Measurements from ENCODE around the gene OSTF1. TPM values are rescaled to one million over a fixed set of nuclear protein-coding genes. Genes with fewer than 3 reads are reported as not detected.

The OSTF1 gene
- total RNA-seq, 1 experiment from 2014 or later: 17.8 TPM

GRCh38 chr9:75128535-75128934 lies 40.2 kb downstream of the OSTF1 start:
- Mint-ChIP-seq H3K9me3 (no peaks in the 10 kb centered on the region), H3K27me3 (ENCODE audit: low read depth) (no peaks in the 10 kb centered on the region), H3K4me1 (peaks cover 13% of the 10 kb centered on the region), H3K27ac (no peak overlapping the region), H3K4me3 (no peak overlapping the region), H3K36me3 (no peaks in the 10 kb centered on the region)
- ATAC-seq (no peak), DNase-seq (ENCODE audit: low spot score) (no peak)
- ChIA-PET POLR2A (no interaction called here), CTCF (no interaction called here)
- TF ChIP-seq ESRRA (CRISPR knock-in tag; IDR thresholded peaks at IDR 0.05; ENCODE audit: borderline replicate concordance): no peak
- TF ChIP-seq E2F4 (CRISPR knock-in tag; IDR thresholded peaks at IDR 0.05; ENCODE audit: borderline replicate concordance, low read depth): no peak
- TF ChIP-seq, protein P1, sequence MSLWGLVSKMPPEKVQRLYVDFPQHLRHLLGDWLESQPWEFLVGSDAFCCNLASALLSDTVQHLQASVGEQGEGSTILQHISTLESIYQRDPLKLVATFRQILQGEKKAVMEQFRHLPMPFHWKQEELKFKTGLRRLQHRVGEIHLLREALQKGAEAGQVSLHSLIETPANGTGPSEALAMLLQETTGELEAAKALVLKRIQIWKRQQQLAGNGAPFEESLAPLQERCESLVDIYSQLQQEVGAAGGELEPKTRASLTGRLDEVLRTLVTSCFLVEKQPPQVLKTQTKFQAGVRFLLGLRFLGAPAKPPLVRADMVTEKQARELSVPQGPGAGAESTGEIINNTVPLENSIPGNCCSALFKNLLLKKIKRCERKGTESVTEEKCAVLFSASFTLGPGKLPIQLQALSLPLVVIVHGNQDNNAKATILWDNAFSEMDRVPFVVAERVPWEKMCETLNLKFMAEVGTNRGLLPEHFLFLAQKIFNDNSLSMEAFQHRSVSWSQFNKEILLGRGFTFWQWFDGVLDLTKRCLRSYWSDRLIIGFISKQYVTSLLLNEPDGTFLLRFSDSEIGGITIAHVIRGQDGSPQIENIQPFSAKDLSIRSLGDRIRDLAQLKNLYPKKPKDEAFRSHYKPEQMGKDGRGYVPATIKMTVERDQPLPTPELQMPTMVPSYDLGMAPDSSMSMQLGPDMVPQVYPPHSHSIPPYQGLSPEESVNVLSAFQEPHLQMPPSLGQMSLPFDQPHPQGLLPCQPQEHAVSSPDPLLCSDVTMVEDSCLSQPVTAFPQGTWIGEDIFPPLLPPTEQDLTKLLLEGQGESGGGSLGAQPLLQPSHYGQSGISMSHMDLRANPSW (CRISPR knock-in tag; conservative IDR thresholded peaks at IDR 0.05; ENCODE audit: low read depth): no peak
- TF ChIP-seq HMGXB4 (CRISPR knock-in tag; IDR thresholded peaks at IDR 0.05): no peak
- TF ChIP-seq FOXP1 (CRISPR knock-in tag; IDR thresholded peaks at IDR 0.05; ENCODE audit: borderline replicate concordance): no peak
- no peak for TF ChIP-seq TCF7 (CRISPR knock-in tag; IDR thresholded peaks at IDR 0.05; ENCODE audit: low read depth)
- TF ChIP-seq ZBTB21 (CRISPR knock-in tag; IDR thresholded peaks at IDR 0.05; ENCODE audit: borderline replicate concordance): no peak
- no peak for TF ChIP-seq MYBL2 (CRISPR knock-in tag; IDR thresholded peaks at IDR 0.05)
- no peak for TF ChIP-seq ETV6 (CRISPR knock-in tag; IDR thresholded peaks at IDR 0.05)
- no peak for TF ChIP-seq ATF1 (CRISPR knock-in tag; IDR thresholded peaks at IDR 0.05)
- no peak for TF ChIP-seq TP53 (CRISPR knock-in tag; IDR thresholded peaks at IDR 0.05)
- no peak for TF ChIP-seq RELA (CRISPR knock-in tag; IDR thresholded peaks at IDR 0.05; ENCODE audit: borderline replicate concordance)

- Mint-ChIP-seq H3K27me3 (ENCODE audit: low read depth) (no peaks in the 10 kb centered on the region), H3K4me1 (peaks cover 24% of the 10 kb centered on the region), H3K4me3 (no peak overlapping the region), H3K9me3 (no peaks in the 10 kb centered on the region), H3K36me3 (no peaks in the 10 kb centered on the region), H3K27ac (no peak overlapping the region)
- DNase-seq (ENCODE audit: low spot score) (no peak), ATAC-seq (no peak)
- CTCF ChIA-PET: no interaction called here
- POLR2A ChIA-PET: no interaction called here
- TF ChIP-seq E2F1 (CRISPR knock-in tag; IDR thresholded peaks at IDR 0.05) (no peak), MXD4 (CRISPR knock-in tag; IDR thresholded peaks at IDR 0.05; ENCODE audit: borderline replicate concordance) (no peak), FOXJ3 (CRISPR knock-in tag; IDR thresholded peaks at IDR 0.05; ENCODE audit: borderline replicate concordance) (no peak)
Measured at GRCh38 chr9:75130172-75130571, 41.9 kb downstream of the OSTF1 start.

- CTCF ChIA-PET: no interaction called here
- Mint-ChIP-seq H3K36me3 (no peaks in the 10 kb centered on the region), H3K4me3 (no peak overlapping the region), H3K4me1 (peaks cover 24% of the 10 kb centered on the region), H3K27ac (no peak overlapping the region), H3K27me3 (ENCODE audit: low read depth) (no peaks in the 10 kb centered on the region), H3K9me3 (no peaks in the 10 kb centered on the region)
- DNase-seq (ENCODE audit: low spot score) (no peak), ATAC-seq (no peak)
- TF ChIP-seq, protein P2, sequence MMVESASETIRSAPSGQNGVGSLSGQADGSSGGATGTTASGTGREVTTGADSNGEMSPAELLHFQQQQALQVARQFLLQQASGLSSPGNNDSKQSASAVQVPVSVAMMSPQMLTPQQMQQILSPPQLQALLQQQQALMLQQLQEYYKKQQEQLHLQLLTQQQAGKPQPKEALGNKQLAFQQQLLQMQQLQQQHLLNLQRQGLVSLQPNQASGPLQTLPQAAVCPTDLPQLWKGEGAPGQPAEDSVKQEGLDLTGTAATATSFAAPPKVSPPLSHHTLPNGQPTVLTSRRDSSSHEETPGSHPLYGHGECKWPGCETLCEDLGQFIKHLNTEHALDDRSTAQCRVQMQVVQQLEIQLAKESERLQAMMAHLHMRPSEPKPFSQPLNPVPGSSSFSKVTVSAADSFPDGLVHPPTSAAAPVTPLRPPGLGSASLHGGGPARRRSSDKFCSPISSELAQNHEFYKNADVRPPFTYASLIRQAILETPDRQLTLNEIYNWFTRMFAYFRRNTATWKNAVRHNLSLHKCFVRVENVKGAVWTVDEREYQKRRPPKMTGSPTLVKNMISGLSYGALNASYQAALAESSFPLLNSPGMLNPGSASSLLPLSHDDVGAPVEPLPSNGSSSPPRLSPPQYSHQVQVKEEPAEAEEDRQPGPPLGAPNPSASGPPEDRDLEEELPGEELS (CRISPR knock-in tag; IDR thresholded peaks at IDR 0.05): no peak
- POLR2A ChIA-PET: no interaction called here
Measured at GRCh38 chr9:75130621-75131230, 42.4 kb downstream of the OSTF1 start.

Measured in WTC11 (cell line).